ENCODE results near the gene DIRAS1. TPM values are rescaled to one million over a fixed set of nuclear protein-coding genes. Genes with fewer than 3 reads are reported as not detected.

The DIRAS1 gene
- polyA plus RNA-seq, 2 of the 4 experiments (the other 2 are of a cell fraction): 2.5 to 4.3 TPM

DNA sequence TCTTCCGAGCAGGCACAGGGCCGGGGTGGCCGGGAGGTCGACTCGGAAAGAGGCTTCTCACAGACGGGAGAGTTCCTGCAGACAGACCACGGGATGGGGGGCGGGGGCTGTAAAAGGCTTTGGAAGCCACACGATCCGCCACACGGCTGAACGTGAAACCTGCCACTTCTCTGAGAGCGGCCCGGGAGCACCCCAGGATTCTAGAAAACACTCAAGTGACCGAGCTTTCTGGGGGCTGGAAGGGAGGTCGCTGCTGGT lies 34.2 kb upstream of the DIRAS1 start:
- ChIA-PET POLR2A (no interaction called here), CTCF (interaction anchor here (1.6 to 4.3 kb wide), 3 partner anchors 10 to 107 kb away, joined by 5 to 23 read pairs (median 8); no protein-coding TSS in a partner anchor)
- no peak overlapping the region for H3K4me3 ChIP-seq
- no peaks in the 10 kb centered on the region for H3K9me3 ChIP-seq
- no peak for ATAC-seq
- 93% methylated on average over 15 of the region's 16 CpGs for WGBS (ENCODE audit: missing lambda C conversion rate)
- DNase-seq (ENCODE audit: low read depth in 1 of 2, low spot score in 1 of 2): no peak
- no peak for FAIRE-seq
- no peak overlapping the region for H3K27ac ChIP-seq
- H3K4me1 ChIP-seq: no peaks in the 10 kb centered on the region
- no peak overlapping the region for H3K4me2 ChIP-seq
- TF ChIP-seq RARB (CRISPR knock-in tag; IDR thresholded peaks at IDR 0.05): no peak
- TF ChIP-seq KDM5A (IDR thresholded peaks at IDR 0.05): no peak
- TF ChIP-seq NPAS2 (CRISPR knock-in tag; IDR thresholded peaks at IDR 0.05; ENCODE audit: borderline replicate concordance): no peak
- TF ChIP-seq CHD4 (IDR thresholded peaks at IDR 0.05; ENCODE audit: borderline replicate concordance): no peak
- TF ChIP-seq NR3C1 (IDR thresholded peaks at IDR 0.05): no peak
- TF ChIP-seq TP53 (CRISPR knock-in tag; IDR thresholded peaks at IDR 0.05): no peak
- TF ChIP-seq RFX5 (IDR thresholded peaks at IDR 0.05): no peak
- TF ChIP-seq, protein P1, sequence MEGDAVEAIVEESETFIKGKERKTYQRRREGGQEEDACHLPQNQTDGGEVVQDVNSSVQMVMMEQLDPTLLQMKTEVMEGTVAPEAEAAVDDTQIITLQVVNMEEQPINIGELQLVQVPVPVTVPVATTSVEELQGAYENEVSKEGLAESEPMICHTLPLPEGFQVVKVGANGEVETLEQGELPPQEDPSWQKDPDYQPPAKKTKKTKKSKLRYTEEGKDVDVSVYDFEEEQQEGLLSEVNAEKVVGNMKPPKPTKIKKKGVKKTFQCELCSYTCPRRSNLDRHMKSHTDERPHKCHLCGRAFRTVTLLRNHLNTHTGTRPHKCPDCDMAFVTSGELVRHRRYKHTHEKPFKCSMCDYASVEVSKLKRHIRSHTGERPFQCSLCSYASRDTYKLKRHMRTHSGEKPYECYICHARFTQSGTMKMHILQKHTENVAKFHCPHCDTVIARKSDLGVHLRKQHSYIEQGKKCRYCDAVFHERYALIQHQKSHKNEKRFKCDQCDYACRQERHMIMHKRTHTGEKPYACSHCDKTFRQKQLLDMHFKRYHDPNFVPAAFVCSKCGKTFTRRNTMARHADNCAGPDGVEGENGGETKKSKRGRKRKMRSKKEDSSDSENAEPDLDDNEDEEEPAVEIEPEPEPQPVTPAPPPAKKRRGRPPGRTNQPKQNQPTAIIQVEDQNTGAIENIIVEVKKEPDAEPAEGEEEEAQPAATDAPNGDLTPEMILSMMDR (IDR thresholded peaks at IDR 0.05): no peak
- no peak for TF ChIP-seq EHMT2 (IDR thresholded peaks at IDR 0.05; ENCODE audit: low read depth)
- no peak for TF ChIP-seq CBX8 (IDR thresholded peaks at IDR 0.05)
- TF ChIP-seq, protein P2, sequence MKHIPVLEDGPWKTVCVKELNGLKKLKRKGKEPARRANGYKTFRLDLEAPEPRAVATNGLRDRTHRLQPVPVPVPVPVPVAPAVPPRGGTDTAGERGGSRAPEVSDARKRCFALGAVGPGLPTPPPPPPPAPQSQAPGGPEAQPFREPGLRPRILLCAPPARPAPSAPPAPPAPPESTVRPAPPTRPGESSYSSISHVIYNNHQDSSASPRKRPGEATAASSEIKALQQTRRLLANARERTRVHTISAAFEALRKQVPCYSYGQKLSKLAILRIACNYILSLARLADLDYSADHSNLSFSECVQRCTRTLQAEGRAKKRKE (CRISPR knock-in tag; IDR thresholded peaks at IDR 0.05; ENCODE audit: low read depth): no peak
- no peak for TF ChIP-seq HDAC2 (IDR thresholded peaks at IDR 0.05)
- no peak for TF ChIP-seq MAFK (IDR thresholded peaks at IDR 0.05; ENCODE audit: partially characterized antibody)
- no peak for TF ChIP-seq POLR2AphosphoS2 (conservative IDR thresholded peaks at IDR 0.05; ENCODE audit: low read length)
- no peak for TF ChIP-seq ZFP36 (IDR thresholded peaks at IDR 0.05; ENCODE audit: borderline replicate concordance, partially characterized antibody)
- no peak for TF ChIP-seq CBX2 (IDR thresholded peaks at IDR 0.05; ENCODE audit: borderline replicate concordance, low read depth)
- no peak for TF ChIP-seq FOXS1 (CRISPR knock-in tag; IDR thresholded peaks at IDR 0.05)

DNA sequence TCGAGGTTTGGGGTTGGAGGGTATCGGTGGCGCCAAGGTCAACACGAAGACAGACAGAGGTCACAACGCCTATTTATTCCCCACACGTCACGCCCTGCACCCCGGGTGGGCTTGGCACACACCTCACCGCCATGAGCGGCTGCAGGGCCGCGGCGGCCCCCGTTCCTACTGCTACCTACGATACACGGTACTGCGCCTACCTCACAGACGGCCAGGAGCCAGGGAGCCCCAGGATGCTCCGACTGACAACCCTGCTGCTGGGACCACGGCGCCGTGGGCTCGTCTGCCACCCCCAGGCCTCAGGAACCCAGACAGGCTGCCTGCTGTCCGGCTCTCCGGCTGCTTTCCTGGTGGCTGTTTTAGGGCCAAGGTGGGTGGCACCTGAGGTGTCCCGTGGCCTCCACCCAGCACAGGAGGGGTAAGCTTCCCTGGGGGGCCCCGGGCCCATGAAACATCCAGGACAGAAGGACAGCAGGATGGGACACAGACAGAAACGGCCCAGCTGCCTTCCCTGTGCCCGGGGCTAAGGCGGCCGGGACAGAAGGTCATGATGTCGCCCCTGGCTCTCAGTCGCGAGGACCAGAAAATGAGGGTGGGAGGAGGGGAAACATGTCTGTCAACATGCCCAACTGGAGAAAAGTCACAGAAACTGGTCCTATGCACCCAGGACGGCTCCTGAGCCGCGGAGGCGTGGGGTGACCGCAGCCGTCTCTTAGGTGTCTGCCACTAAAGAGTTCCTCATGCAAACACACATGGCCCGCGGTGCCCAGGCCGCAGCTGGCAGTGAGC lies 33.7 kb upstream of the DIRAS1 start:
- Histone ChIP-seq H3K4me2 (no peak overlapping the region), H3K9me3 (no peaks in the 10 kb centered on the region), H3K4me3 (no peak overlapping the region), H3K27ac (no peak overlapping the region), H3K4me1 (no peaks in the 10 kb centered on the region)
- no peak for FAIRE-seq
- 96% methylated on average over 32 of the region's 43 CpGs for WGBS (ENCODE audit: missing lambda C conversion rate)
- CTCF ChIA-PET: interaction anchor here (1.6 to 4.3 kb wide), 2 partner anchors 11 to 106 kb away, joined by 5 to 23 read pairs; no protein-coding TSS in a partner anchor
- DNase-seq (ENCODE audit: low read depth in 1 of 2, low spot score in 1 of 2): no peak
- ATAC-seq: no peak
- POLR2A ChIA-PET: no interaction called here
- TF ChIP-seq, protein P3, sequence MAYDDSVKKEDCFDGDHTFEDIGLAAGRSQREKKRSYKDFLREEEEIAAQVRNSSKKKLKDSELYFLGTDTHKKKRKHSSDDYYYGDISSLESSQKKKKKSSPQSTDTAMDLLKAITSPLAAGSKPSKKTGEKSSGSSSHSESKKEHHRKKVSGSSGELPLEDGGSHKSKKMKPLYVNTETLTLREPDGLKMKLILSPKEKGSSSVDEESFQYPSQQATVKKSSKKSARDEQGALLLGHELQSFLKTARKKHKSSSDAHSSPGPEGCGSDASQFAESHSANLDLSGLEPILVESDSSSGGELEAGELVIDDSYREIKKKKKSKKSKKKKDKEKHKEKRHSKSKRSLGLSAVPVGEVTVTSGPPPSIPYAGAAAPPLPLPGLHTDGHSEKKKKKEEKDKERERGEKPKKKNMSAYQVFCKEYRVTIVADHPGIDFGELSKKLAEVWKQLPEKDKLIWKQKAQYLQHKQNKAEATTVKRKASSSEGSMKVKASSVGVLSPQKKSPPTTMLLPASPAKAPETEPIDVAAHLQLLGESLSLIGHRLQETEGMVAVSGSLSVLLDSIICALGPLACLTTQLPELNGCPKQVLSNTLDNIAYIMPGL (CRISPR knock-in tag; IDR thresholded peaks at IDR 0.05; ENCODE audit: borderline replicate concordance): no peak
- no peak for TF ChIP-seq GATA3 (IDR thresholded peaks at IDR 0.05; ENCODE audit: borderline replicate concordance)
- no peak for TF ChIP-seq POLR2A (IDR thresholded peaks at IDR 0.05; ENCODE audit: low read length)
- TF ChIP-seq KDM1A (IDR thresholded peaks at IDR 0.05; ENCODE audit: low read depth): no peak
- TF ChIP-seq, protein P4, sequence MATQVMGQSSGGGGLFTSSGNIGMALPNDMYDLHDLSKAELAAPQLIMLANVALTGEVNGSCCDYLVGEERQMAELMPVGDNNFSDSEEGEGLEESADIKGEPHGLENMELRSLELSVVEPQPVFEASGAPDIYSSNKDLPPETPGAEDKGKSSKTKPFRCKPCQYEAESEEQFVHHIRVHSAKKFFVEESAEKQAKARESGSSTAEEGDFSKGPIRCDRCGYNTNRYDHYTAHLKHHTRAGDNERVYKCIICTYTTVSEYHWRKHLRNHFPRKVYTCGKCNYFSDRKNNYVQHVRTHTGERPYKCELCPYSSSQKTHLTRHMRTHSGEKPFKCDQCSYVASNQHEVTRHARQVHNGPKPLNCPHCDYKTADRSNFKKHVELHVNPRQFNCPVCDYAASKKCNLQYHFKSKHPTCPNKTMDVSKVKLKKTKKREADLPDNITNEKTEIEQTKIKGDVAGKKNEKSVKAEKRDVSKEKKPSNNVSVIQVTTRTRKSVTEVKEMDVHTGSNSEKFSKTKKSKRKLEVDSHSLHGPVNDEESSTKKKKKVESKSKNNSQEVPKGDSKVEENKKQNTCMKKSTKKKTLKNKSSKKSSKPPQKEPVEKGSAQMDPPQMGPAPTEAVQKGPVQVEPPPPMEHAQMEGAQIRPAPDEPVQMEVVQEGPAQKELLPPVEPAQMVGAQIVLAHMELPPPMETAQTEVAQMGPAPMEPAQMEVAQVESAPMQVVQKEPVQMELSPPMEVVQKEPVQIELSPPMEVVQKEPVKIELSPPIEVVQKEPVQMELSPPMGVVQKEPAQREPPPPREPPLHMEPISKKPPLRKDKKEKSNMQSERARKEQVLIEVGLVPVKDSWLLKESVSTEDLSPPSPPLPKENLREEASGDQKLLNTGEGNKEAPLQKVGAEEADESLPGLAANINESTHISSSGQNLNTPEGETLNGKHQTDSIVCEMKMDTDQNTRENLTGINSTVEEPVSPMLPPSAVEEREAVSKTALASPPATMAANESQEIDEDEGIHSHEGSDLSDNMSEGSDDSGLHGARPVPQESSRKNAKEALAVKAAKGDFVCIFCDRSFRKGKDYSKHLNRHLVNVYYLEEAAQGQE (IDR thresholded peaks at IDR 0.05): no peak
- TF ChIP-seq, protein P5, sequence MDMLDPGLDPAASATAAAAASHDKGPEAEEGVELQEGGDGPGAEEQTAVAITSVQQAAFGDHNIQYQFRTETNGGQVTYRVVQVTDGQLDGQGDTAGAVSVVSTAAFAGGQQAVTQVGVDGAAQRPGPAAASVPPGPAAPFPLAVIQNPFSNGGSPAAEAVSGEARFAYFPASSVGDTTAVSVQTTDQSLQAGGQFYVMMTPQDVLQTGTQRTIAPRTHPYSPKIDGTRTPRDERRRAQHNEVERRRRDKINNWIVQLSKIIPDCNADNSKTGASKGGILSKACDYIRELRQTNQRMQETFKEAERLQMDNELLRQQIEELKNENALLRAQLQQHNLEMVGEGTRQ (IDR thresholded peaks at IDR 0.05): no peak
- TF ChIP-seq, protein P6, sequence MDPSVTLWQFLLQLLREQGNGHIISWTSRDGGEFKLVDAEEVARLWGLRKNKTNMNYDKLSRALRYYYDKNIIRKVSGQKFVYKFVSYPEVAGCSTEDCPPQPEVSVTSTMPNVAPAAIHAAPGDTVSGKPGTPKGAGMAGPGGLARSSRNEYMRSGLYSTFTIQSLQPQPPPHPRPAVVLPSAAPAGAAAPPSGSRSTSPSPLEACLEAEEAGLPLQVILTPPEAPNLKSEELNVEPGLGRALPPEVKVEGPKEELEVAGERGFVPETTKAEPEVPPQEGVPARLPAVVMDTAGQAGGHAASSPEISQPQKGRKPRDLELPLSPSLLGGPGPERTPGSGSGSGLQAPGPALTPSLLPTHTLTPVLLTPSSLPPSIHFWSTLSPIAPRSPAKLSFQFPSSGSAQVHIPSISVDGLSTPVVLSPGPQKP (IDR thresholded peaks at IDR 0.05; ENCODE audit: low read depth, low read length): no peak
- no peak for TF ChIP-seq ZSCAN20 (CRISPR knock-in tag; IDR thresholded peaks at IDR 0.05)
- TF ChIP-seq, protein P7, sequence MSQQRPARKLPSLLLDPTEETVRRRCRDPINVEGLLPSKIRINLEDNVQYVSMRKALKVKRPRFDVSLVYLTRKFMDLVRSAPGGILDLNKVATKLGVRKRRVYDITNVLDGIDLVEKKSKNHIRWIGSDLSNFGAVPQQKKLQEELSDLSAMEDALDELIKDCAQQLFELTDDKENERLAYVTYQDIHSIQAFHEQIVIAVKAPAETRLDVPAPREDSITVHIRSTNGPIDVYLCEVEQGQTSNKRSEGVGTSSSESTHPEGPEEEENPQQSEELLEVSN (IDR thresholded peaks at IDR 0.05; ENCODE audit: borderline replicate concordance, low read depth): no peak
- no peak for TF ChIP-seq ZC3H11A (IDR thresholded peaks at IDR 0.05)

Measured in A549 (cell line).